ENCODE results near the gene ISG20L2. TPM values are rescaled to one million over a fixed set of nuclear protein-coding genes. Genes with fewer than 3 reads are reported as not detected.

ISG20L2 gene
- total and polyA plus RNA-seq, 3 donors from 2014 or later, result 60.9 to 223 (median 150) TPM

DNA sequence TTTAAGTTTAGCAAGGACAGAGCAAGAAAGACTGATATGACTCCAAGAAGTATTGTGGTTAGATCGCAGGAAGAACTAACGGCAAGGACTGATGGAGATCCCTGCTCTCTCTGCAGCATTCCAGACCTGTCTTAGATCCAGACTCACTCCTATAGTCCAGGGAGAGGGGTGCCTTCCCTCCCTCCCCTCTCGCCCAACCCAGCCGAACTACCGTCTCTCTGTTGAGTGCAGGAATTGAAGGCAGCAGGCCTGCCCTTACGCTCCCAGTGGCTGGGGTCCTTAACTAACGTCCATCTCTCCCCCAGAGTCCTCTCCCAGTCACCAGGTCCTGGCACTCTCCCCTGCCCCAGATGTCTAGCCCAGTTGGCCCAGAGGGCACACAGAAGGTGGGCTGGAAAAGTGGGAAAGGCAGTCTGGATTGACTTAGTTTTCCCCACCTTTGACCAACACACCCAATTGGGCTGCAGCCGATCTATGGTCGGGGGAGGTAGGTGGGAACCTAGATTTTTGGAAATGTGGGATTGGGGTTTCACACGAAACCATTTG lies 24.3 kb downstream of the ISG20L2 start:
- no peak overlapping the region for H3K4me3 ChIP-seq
- no peaks in the 10 kb centered on the region for H3K36me3 ChIP-seq (ENCODE audit: low read depth, missing control alignments)
- peaks cover 32% of the 10 kb centered on the region for H3K4me1 ChIP-seq
- H3K9me3 ChIP-seq, result no peaks in the 10 kb centered on the region
- intact Hi-C loops (cut with DNase I; ENCODE audit: low total_unique reads), result no loop called here
- no peak for DNase-seq
- WGBS, 2 donors, result 41 to 51% methylated on average over 6 to 10 of the region's 10 CpGs
- TF ChIP-seq POLR2A (IDR thresholded peaks at IDR 0.05), result no peak
- TF ChIP-seq, protein P1, sequence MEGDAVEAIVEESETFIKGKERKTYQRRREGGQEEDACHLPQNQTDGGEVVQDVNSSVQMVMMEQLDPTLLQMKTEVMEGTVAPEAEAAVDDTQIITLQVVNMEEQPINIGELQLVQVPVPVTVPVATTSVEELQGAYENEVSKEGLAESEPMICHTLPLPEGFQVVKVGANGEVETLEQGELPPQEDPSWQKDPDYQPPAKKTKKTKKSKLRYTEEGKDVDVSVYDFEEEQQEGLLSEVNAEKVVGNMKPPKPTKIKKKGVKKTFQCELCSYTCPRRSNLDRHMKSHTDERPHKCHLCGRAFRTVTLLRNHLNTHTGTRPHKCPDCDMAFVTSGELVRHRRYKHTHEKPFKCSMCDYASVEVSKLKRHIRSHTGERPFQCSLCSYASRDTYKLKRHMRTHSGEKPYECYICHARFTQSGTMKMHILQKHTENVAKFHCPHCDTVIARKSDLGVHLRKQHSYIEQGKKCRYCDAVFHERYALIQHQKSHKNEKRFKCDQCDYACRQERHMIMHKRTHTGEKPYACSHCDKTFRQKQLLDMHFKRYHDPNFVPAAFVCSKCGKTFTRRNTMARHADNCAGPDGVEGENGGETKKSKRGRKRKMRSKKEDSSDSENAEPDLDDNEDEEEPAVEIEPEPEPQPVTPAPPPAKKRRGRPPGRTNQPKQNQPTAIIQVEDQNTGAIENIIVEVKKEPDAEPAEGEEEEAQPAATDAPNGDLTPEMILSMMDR (IDR thresholded peaks at IDR 0.05), result no peak
- H3K27me3 ChIP-seq, result no peaks in the 10 kb centered on the region
- no peak overlapping the region for H3K27ac ChIP-seq

DNA sequence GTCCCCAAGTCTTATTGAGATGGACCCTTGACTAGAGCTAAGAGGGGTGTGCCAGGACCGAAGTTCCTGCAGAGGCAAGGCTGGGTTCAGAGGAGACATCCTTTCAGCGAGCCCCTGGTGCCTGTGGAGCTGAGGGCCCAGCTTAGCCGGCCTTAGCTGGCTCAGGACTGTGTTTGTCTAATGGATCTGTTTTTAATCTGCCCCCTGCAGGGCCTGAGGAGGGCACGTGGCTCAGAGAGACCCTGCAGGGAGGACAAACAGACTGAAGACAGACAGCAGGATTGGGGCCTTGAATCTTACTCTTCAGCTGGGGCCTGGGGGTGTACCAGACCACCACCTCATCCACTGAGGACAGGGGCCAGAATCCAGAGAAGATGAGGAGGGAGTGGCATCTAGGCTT lies 24.8 kb downstream of the ISG20L2 start:
- intact Hi-C loops (cut with DNase I; ENCODE audit: low total_unique reads), result no loop called here
- H3K4me1 ChIP-seq, result peaks cover 32% of the 10 kb centered on the region
- no peak for DNase-seq
- WGBS, 2 donors, result 65 to 73% methylated on average over 4 of the region's 4 CpGs
- TF ChIP-seq, protein P1 (IDR thresholded peaks at IDR 0.05), result no peak
- no peak for TF ChIP-seq POLR2A (IDR thresholded peaks at IDR 0.05)
- no peak overlapping the region for H3K27ac ChIP-seq
- H3K36me3 ChIP-seq (ENCODE audit: low read depth, missing control alignments), result no peaks in the 10 kb centered on the region
- no peaks in the 10 kb centered on the region for H3K9me3 ChIP-seq
- no peaks in the 10 kb centered on the region for H3K27me3 ChIP-seq
- H3K4me3 ChIP-seq, result no peak overlapping the region

DNA sequence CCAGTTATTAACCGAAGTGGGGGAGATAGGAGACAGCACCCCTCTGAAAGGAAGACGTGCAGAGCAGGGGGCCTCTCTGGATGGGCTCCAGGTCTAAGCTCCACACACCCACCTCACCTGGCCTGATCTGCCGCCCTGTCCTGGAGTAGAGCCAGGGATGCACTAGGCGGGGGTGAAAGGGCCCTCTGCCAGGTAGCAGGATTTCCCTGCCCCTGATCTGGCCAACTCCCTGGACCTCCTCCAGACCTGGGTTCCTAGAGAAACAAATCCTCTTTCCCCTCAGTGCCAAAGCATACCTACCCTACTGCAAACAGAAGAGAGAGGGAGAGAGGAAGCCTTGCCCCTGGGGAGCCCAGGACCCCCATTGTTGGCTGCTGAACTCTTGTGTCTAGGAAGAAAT lies 25.2 kb downstream of the ISG20L2 start:
- TF ChIP-seq, protein P1 (IDR thresholded peaks at IDR 0.05), result no peak
- Histone ChIP-seq H3K4me1 (peaks cover 32% of the 10 kb centered on the region), H3K27me3 (no peaks in the 10 kb centered on the region), H3K27ac (no peak overlapping the region), H3K9me3 (no peaks in the 10 kb centered on the region), H3K36me3 (ENCODE audit: low read depth, missing control alignments) (no peaks in the 10 kb centered on the region), H3K4me3 (no peak overlapping the region)
- WGBS, 2 donors, result 89 to 98% methylated on average over 4 of the region's 4 CpGs
- no peak for DNase-seq
- intact Hi-C loops (cut with DNase I; ENCODE audit: low total_unique reads), result no loop called here

DNA sequence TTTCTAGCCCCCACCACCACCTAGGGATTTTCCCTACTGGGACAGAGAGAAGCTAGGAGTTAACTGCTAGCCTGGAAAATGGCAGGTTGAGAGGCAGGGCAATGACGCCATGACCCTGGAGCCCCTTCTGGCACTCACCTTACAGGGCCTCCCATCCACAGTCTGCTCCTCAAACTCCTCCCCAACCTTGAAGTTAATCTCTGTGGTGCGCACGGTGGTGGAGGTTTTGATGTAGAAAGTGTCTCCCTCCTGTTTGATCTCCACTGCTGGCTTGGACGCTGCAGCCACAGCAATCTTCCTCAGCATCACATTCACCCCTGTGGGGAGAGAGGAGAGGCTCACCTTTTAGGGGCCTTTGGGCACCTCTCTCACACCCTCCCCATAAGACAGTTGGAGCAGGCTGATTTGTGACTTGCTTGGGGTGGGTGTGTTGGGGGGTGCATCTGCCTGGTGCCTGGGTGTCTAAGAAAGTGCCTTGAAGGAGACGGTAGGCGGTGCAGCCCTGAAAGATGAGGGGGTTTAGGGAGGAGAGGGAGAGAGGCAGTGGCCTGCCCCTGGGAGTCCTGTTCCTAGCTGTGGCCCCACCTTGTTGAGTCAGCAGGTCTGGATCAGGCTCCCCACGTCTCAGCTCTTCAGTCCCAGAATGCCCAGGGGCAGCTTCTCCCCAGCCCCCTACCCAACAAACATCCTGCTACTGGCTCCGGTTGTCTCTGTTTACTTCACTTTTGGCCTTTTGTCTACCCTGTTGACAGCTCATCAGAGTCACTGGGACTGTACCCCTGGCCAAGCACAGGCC lies 27.6 kb downstream of the ISG20L2 start:
- Histone ChIP-seq H3K27me3 (no peaks in the 10 kb centered on the region), H3K9me3 (no peaks in the 10 kb centered on the region), H3K4me3 (no peak overlapping the region), H3K27ac (no peak overlapping the region), H3K4me1 (peaks cover 15% of the 10 kb centered on the region), H3K36me3 (ENCODE audit: low read depth, missing control alignments) (no peaks in the 10 kb centered on the region)
- TF ChIP-seq POLR2A (IDR thresholded peaks at IDR 0.05), result no peak
- TF ChIP-seq, protein P1 (IDR thresholded peaks at IDR 0.05), result no peak
- 79 to 87% methylated on average over 4 to 8 of the region's 8 CpGs for WGBS, 2 donors
- no peak for DNase-seq
- intact Hi-C loops (cut with DNase I; ENCODE audit: low total_unique reads), result no loop called here

DNA sequence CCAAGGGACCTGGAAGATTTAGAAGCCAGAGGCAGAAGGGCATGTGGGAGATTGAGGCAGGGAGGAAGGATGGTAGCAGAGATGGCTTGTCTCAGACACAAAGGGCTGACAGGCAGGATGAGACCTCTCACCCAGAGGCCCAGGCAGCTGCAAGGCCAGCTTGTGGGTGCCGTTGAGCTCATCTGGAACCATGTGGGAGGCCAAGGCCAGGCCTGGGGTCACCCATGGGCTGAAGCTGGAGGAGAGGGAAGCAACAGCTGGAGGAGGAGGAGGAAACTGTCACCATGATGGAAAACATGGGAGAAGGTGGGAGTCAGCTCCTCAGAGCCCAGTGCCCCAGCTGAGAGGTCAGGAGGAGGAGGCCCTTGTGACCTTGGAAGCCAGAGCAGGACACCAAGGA lies 29.6 kb downstream of the ISG20L2 start:
- no peaks in the 10 kb centered on the region for H3K27me3 ChIP-seq
- WGBS, 2 donors, result 26 to 43% methylated on average over 1 of the region's 1 CpG
- intact Hi-C loops (cut with DNase I; ENCODE audit: low total_unique reads), result no loop called here

More for the DNA sequence above, 29.6 kb downstream of the ISG20L2 start:
- no peak overlapping the region for H3K4me3 ChIP-seq
- H3K9me3 ChIP-seq, result no peaks in the 10 kb centered on the region
- TF ChIP-seq, protein P1 (IDR thresholded peaks at IDR 0.05), result no peak
- no peak for TF ChIP-seq POLR2A (IDR thresholded peaks at IDR 0.05)
- no peak overlapping the region for H3K27ac ChIP-seq
- no peak for DNase-seq
- H3K36me3 ChIP-seq (ENCODE audit: low read depth, missing control alignments), result no peaks in the 10 kb centered on the region
- H3K4me1 ChIP-seq, result no peaks in the 10 kb centered on the region
